Neural cell (in vitro differentiated cells): ENCODE results near the gene CD48.

Experiments used
- CTCF ChIP-seq: fragments of 450-650 bp; IDR thresholded peaks from 2 replicates; pipeline ENCODE4 v1.5.1; 2014; ENCODE audit warnings: antibody characterized with exemption, mild to moderate bottlenecking, moderate library complexity; ENCODE audit not compliant: poor library complexity, severe bottlenecking
- EP300 ChIP-seq: fragments of 450-650 bp; conservative IDR thresholded peaks from 2 replicates; pipeline ENCODE4 v1.6.1; 2014; ENCODE audit warnings: antibody characterized with exemption, mild to moderate bottlenecking, moderate library complexity; ENCODE audit not compliant: poor library complexity, severe bottlenecking
- EZH2 ChIP-seq: fragments of 200-600, 300-800 bp; shearing (Covaris generic), sonication (generic); IDR thresholded peaks from 2 replicates; pipeline ENCODE4 v1.6.1; 2014; ENCODE audit warnings: antibody characterized with exemption, low read length, borderline replicate concordance, mild to moderate bottlenecking; ENCODE audit not compliant: insufficient read depth, poor library complexity, severe bottlenecking
- MXI1 ChIP-seq: fragments of 450-650 bp; conservative IDR thresholded peaks from 2 replicates; pipeline ENCODE4 v1.6.1; 2014; ENCODE audit warnings: antibody characterized with exemption, mild to moderate bottlenecking; ENCODE audit not compliant: poor library complexity, severe bottlenecking
- POLR2AphosphoS5 ChIP-seq: IDR thresholded peaks from 2 replicates; pipeline ENCODE4 v1.6.1; 2012
- RAD21 ChIP-seq: fragments of 450-650 bp; conservative IDR thresholded peaks from 2 replicates; pipeline ENCODE4 v1.6.1; 2014; ENCODE audit warnings: antibody characterized with exemption, mild to moderate bottlenecking, moderate library complexity
- SMC3 ChIP-seq: fragments of 450-650 bp; conservative IDR thresholded peaks from 2 replicates; pipeline ENCODE4 v1.6.1; 2014; ENCODE audit warnings: antibody characterized with exemption, mild to moderate bottlenecking, moderate library complexity; ENCODE audit not compliant: poor library complexity

GRCh38 chr1:160753594-160753993 is 42.0 kb upstream of the CD48 start:
- no peak for TF ChIP-seq RAD21
- TF ChIP-seq SMC3, result no peak
- no peak for TF ChIP-seq CTCF
- TF ChIP-seq POLR2AphosphoS5, result no peak
- TF ChIP-seq MXI1, result no peak
- TF ChIP-seq EP300, result no peak
- no peak for TF ChIP-seq EZH2
